NCI-H146 treated with DMSO at 0.1 percent for 48 hours (cell line): ENCODE measurements around the gene KRT26.

Source experiments
- DNase-seq: peaks from one replicate; lab custom pipeline; 2025; ENCODE audit not compliant: unreplicated experiment; lab: John Stamatoyannopoulos, UW

The KRT26 gene

DNA sequence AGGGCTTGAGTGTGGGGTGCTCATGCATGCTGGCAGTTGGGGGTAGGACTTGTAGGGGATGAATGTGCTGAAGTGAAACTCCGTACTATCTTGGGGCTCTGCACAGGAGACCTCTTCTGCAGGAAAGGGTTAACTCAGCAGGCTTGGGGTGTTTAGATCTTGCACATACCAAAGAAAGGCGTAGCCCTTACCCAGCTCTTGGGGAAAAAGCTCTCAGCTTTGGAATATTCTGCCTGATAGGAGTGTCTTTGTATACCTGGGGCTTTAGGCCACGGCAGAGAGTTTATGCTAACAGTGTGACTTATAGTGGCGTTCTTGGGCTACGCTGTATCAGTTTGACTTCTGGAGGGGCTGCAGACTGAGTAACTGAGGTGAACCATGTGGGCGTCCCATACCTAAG is 38.0 kb downstream of the KRT26 start:
- DNase-seq, result no peak

GRCh38 chr17:40730970-40731369 is 41.0 kb downstream of the KRT26 start:
- no peak for DNase-seq

DNA sequence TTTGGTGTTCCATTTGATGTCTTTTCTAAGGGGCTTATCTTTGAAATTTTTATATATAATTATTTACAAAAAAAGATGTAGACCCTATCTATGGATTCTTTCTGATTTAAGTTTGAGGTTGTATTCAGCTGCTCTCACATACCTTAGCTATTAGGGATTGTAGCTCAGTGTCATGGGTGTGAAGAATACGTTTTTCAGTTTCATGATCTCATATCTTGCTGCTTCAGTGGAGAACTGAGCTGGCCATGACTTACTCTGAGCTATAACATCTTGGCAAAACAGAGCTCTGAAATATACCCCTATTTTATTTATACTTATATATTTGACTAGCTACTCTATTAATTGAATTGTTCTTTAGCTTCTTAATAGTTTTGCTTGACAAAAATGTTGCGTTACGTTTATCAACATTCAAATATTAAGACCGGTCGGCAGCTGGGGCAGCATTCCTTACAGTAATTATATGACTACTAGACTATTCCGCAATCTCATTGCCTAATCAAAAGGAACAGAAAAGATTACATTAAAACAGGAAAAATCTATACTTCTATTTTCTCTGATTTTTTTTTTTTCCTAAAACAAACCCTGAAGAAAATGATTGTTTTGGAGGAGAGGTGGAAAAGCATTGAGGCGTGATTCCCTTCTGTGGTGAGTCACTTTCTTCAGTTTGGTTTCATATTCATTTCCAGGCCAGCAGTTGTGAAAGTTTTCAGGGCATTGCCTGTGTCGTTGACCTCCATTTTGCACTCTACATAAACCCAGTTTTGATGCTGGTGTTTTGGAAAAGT is 44.4 kb downstream of the KRT26 start:
- DNase-seq, result no peak

- DNase-seq, result no peak
Observed at GRCh38 chr17:40726919-40727318, 45.1 kb downstream of the KRT26 start.

DNA sequence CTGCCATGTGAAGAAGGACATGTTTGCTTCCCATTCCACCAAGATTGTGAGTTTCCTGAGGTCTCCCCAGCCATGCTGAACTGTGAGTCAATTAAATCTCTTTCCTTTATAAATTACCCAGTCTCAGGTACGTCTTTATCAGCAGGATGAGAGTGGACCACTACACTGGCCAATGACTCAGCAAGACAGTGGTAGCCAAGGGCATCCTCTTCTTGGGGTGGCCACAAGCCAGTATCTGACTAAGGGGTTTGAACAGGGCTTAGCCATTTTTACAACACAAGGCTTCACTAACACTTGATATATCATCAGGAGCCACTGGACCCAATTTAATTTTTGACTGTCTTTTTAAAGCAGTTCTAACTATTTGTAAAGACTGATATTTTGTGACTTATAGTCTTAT is 47.3 kb downstream of the KRT26 start:
- no peak for DNase-seq

DNA sequence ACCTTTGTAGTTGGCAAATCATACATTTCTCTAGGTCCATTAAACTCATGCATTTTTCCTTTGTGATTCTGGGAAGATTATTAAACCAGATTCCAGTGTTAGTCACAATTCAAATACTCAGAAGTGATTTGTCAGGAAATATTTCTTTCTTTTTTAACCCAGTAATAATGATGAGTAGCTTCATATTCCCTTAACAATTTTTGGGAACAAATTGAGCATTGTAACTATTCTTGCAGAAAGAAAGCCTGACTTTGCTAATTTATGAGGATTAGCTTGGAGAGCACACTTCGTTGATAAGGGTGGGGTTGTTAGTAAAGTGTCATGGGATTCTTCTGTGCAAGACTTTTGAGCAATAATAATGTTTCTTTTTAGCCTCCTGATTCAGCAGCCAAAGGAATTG is 49.8 kb downstream of the KRT26 start:
- DNase-seq, result no peak

DNA sequence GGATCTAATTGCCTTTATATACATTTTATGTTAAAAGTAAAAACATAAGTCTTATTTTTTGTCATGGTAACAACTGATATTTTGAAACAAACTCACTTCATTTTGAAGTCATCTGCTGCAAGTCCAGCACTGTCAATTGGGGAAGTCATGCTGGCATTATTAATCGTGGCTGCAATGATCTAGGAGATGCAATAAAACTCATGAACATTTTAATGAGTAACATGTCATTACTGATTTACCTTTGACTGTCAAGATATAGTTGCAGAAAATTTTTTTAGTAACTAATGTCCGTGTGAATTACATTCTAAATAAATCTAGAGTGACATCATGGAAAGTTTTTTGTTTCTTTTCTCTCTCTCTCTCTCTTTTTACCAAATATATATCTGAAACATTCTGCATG is 51.1 kb downstream of the KRT26 start:
- no peak for DNase-seq

DNA sequence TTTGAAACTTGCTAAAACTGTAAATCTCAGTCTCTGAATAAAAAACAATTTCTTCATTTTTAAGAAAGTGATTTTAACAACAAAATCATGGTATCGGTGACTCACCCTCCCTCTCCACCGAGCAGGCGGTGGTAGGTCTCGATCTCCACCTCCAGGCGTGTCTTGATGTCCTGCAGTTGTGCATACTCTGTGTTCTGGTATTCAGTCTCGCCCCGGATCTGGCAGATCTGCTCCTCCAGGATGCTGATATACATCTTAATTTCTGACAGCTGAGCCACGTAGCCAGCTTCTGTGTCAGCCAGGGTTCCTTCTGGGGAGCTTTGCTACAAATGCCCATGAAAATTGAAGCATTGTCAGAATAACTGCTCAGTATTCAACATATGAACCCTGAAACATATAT is 53.1 kb downstream of the KRT26 start:
- no peak for DNase-seq

- DNase-seq, result no peak
Observed at GRCh38 chr17:40717776-40718175, 54.2 kb downstream of the KRT26 start.
